Neuron (in vitro differentiated cells): ENCODE data around the gene TTR.

Experiments
- H2AFZ ChIP-seq: one replicate; pipeline ENCODE4 v1.6.1; 2013; ENCODE audit warnings: low read depth, mild to moderate bottlenecking, inconsistent platforms, low read length, moderate library complexity
- H3K27me3 ChIP-seq: one replicate; pipeline ENCODE4 v1.6.1; 2013; ENCODE audit warnings: low read length; ENCODE audit not compliant: insufficient read depth
- H3K36me3 ChIP-seq: one replicate; pipeline ENCODE4 v1.6.1; 2013; ENCODE audit warnings: low read length; ENCODE audit not compliant: insufficient read depth
- H3K4me1 ChIP-seq: one replicate; pipeline ENCODE4 v1.6.1; 2013; ENCODE audit warnings: low read length; ENCODE audit not compliant: insufficient read depth
- H3K4me3 ChIP-seq: 2 replicates; pipeline ENCODE4 v1.5.1; 2013; ENCODE audit warnings: mild to moderate bottlenecking, low read length, moderate library complexity
- H3K9me3 ChIP-seq: one replicate; pipeline ENCODE4 v1.6.1; 2013; ENCODE audit warnings: low read length

Gene TTR

DNA sequence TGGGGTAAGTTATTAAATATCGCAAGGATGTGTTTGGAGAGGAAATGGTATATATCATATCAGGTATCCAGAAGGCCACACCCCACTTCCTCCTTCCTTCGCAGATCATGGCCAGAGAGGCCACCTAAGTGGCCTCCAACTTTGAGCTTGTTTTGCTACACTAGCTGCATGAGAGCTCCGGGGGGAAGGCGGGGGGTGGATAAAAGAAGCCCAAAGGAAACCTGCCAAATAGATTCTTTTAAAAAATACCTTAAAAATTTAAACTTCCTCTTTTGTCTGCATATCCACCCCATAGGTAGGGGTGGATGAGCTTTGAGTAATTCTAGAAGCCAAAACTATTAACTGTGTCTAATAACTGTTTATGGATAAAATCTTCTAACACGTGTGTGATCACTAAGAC lies 5.7 kb upstream of the TTR start:
- peaks cover 2% of the 10 kb centered on the region for H3K9me3 ChIP-seq
- no peak overlapping the region for H2AFZ ChIP-seq
- no peaks in the 10 kb centered on the region for H3K27me3 ChIP-seq
- no peak overlapping the region for H3K4me3 ChIP-seq
- H3K36me3 ChIP-seq = no peaks in the 10 kb centered on the region
- H3K4me1 ChIP-seq = peaks cover 12% of the 10 kb centered on the region

DNA sequence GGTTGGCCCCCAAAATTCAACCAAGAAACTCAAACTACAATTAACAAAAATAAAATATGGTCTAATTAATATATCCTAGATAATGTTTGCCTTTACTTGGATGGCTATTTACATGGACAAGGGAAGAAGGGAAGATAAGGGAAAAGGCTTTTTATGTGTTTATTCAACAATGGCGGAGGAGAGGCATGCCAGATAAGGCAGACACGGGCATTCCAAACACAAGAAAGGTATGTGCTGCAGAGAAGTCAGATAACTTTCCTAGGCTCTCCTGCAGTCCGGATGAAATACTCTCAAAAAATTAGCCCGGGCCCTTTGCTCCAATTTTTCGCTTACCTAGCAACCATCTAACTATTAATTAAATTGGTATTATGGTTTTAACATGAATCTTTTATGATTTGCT lies 5.1 kb upstream of the TTR start:
- Histone ChIP-seq H3K4me3 (no peak overlapping the region), H2AFZ (no peak overlapping the region), H3K36me3 (no peaks in the 10 kb centered on the region), H3K4me1 (peaks cover 12% of the 10 kb centered on the region), H3K27me3 (no peaks in the 10 kb centered on the region), H3K9me3 (peaks cover 2% of the 10 kb centered on the region)

DNA sequence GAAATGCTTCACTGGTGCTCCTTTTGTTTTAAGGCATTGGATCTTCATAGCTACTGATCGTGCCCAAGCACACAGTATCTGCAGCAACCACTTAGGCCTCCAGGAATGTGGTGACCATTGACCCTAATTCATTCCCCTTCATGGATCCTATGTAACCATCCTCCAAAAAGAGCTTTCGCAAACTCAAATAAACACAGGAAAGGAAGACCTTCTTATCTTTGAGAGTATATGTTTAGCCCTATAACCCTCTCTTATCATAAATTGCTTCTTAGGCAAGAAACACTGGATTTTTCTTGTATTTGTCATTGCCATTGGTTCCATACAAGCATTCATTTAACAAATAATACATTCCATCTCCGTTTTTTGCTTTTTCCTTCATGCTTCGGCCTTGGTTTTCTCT lies 4.1 kb upstream of the TTR start:
- no peaks in the 10 kb centered on the region for H3K27me3 ChIP-seq
- no peaks in the 10 kb centered on the region for H3K36me3 ChIP-seq
- H3K9me3 ChIP-seq = peaks cover 2% of the 10 kb centered on the region
- no peak overlapping the region for H3K4me3 ChIP-seq
- no peak overlapping the region for H2AFZ ChIP-seq
- peaks cover 12% of the 10 kb centered on the region for H3K4me1 ChIP-seq

DNA sequence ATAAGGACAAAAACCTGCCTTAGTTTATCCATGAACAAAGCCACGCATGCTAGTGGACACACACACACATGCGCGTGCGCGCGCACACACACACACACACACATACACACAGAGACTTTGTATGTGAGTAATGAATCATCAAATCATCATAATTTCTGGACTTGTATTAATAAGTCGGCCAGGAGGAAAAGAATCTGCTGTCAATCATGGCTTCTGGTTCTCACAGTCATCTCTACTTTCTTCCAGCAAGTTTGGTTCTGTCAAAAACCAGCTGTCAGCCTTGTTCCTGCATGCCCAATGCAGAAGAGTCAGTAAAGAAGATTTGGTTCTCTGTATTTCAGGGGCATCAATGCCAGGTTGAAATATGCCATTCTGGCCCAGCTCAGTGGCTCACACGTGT lies 1.1 kb upstream of the TTR start:
- H3K9me3 ChIP-seq = peaks cover 2% of the 10 kb centered on the region
- H2AFZ ChIP-seq = no peak overlapping the region
- no peaks in the 10 kb centered on the region for H3K36me3 ChIP-seq
- peaks cover 19% of the 10 kb centered on the region for H3K4me1 ChIP-seq
- no peak overlapping the region for H3K4me3 ChIP-seq
- no peaks in the 10 kb centered on the region for H3K27me3 ChIP-seq

DNA sequence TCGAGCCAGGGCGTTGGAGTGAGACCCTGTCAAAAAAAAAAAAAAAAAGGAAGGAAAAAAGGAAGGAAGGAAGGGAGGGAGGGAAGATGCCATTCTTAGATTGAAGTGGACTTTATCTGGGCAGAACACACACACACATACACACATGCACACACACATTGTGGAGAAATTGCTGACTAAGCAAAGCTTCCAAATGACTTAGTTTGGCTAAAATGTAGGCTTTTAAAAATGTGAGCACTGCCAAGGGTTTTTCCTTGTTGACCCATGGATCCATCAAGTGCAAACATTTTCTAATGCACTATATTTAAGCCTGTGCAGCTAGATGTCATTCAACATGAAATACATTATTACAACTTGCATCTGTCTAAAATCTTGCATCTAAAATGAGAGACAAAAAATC lies 564 bp upstream of the TTR start:
- no peak overlapping the region for H2AFZ ChIP-seq
- H3K4me3 ChIP-seq = no peak overlapping the region
- no peaks in the 10 kb centered on the region for H3K36me3 ChIP-seq
- no peaks in the 10 kb centered on the region for H3K27me3 ChIP-seq
- H3K4me1 ChIP-seq = peaks cover 25% of the 10 kb centered on the region
- H3K9me3 ChIP-seq = peaks cover 2% of the 10 kb centered on the region

DNA sequence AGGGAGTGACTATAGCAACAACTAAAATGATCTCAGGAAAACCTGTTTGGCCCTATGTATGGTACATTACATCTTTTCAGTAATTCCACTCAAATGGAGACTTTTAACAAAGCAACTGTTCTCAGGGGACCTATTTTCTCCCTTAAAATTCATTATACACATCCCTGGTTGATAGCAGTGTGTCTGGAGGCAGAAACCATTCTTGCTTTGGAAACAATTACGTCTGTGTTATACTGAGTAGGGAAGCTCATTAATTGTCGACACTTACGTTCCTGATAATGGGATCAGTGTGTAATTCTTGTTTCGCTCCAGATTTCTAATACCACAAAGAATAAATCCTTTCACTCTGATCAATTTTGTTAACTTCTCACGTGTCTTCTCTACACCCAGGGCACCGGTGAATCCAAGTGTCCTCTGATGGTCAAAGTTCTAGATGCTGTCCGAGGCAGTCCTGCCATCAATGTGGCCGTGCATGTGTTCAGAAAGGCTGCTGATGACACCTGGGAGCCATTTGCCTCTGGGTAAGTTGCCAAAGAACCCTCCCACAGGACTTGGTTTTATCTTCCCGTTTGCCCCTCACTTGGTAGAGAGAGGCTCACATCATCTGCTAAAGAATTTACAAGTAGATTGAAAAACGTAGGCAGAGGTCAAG lies 955 bp downstream of the TTR start:
- H3K36me3 ChIP-seq = no peaks in the 10 kb centered on the region
- H3K9me3 ChIP-seq = peaks cover 2% of the 10 kb centered on the region
- peaks cover 20% of the 10 kb centered on the region for H3K4me1 ChIP-seq
- no peaks in the 10 kb centered on the region for H3K27me3 ChIP-seq
- H3K4me3 ChIP-seq = no peak overlapping the region
- H2AFZ ChIP-seq = no peak overlapping the region

DNA sequence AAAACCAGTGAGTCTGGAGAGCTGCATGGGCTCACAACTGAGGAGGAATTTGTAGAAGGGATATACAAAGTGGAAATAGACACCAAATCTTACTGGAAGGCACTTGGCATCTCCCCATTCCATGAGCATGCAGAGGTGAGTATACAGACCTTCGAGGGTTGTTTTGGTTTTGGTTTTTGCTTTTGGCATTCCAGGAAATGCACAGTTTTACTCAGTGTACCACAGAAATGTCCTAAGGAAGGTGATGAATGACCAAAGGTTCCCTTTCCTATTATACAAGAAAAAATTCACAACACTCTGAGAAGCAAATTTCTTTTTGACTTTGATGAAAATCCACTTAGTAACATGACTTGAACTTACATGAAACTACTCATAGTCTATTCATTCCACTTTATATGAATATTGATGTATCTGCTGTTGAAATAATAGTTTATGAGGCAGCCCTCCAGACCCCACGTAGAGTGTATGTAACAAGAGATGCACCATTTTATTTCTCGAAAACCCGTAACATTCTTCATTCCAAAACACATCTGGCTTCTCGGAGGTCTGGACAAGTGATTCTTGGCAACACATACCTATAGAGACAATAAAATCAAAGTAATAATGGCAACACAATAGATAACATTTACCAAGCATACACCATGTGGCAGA lies 3.6 kb downstream of the TTR start:
- Histone ChIP-seq H2AFZ (no peak overlapping the region), H3K36me3 (no peaks in the 10 kb centered on the region), H3K27me3 (no peaks in the 10 kb centered on the region), H3K4me3 (no peak overlapping the region), H3K9me3 (no peaks in the 10 kb centered on the region), H3K4me1 (peaks cover 19% of the 10 kb centered on the region)

DNA sequence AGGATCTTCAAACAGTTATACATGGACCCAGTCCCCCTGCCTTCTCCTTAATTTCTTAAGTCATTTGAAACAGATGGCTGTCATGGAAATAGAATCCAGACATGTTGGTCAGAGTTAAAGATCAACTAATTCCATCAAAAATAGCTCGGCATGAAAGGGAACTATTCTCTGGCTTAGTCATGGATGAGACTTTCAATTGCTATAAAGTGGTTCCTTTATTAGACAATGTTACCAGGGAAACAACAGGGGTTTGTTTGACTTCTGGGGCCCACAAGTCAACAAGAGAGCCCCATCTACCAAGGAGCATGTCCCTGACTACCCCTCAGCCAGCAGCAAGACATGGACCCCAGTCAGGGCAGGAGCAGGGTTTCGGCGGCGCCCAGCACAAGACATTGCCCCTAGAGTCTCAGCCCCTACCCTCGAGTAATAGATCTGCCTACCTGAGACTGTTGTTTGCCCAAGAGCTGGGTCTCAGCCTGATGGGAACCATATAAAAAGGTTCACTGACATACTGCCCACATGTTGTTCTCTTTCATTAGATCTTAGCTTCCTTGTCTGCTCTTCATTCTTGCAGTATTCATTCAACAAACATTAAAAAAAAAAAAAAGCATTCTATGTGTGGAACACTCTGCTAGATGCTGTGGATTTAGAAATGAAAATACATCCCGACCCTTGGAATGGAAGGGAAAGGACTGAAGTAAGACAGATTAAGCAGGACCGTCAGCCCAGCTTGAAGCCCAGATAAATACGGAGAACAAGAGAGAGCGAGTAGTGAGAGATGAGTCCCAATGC lies 4.6 kb downstream of the TTR start:
- Histone ChIP-seq H3K4me3 (no peak overlapping the region), H3K27me3 (no peaks in the 10 kb centered on the region), H3K9me3 (no peaks in the 10 kb centered on the region), H3K4me1 (peaks cover 19% of the 10 kb centered on the region), H2AFZ (no peak overlapping the region), H3K36me3 (no peaks in the 10 kb centered on the region)

DNA sequence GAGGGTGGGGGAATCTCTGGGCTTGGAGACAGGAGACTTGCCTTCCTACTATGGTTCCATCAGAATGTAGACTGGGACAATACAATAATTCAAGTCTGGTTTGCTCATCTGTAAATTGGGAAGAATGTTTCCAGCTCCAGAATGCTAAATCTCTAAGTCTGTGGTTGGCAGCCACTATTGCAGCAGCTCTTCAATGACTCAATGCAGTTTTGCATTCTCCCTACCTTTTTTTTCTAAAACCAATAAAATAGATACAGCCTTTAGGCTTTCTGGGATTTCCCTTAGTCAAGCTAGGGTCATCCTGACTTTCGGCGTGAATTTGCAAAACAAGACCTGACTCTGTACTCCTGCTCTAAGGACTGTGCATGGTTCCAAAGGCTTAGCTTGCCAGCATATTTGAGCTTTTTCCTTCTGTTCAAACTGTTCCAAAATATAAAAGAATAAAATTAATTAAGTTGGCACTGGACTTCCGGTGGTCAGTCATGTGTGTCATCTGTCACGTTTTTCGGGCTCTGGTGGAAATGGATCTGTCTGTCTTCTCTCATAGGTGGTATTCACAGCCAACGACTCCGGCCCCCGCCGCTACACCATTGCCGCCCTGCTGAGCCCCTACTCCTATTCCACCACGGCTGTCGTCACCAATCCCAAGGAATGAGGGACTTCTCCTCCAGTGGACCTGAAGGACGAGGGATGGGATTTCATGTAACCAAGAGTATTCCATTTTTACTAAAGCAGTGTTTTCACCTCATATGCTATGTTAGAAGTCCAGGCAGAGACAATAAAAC lies 6.5 kb downstream of the TTR start:
- Histone ChIP-seq H3K36me3 (no peaks in the 10 kb centered on the region), H3K27me3 (no peaks in the 10 kb centered on the region), H3K4me3 (no peak overlapping the region), H3K9me3 (no peaks in the 10 kb centered on the region), H3K4me1 (peaks cover 16% of the 10 kb centered on the region), H2AFZ (no peak overlapping the region)

DNA sequence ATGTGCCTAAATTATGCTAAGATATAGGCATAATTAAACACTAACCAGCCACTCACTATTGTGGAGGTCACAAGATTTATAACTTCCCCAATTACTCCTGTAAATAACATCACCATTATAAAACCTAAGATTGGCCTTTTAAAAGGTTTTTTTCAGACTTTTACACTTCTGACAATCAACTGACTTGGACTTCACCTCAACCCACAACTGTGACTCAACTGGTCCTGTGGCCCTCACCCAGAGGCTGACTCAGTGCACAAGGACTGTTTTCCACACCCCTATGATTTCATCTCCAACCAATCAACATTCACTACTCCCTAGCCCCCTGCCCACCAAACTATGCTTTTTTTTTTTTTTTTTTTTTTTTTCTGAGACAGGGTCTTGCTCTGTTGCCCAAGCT lies 11.6 kb downstream of the TTR start:
- Histone ChIP-seq H3K9me3 (no peaks in the 10 kb centered on the region), H2AFZ (no peak overlapping the region), H3K4me1 (no peaks in the 10 kb centered on the region), H3K4me3 (no peak overlapping the region), H3K27me3 (no peaks in the 10 kb centered on the region), H3K36me3 (no peaks in the 10 kb centered on the region)

DNA sequence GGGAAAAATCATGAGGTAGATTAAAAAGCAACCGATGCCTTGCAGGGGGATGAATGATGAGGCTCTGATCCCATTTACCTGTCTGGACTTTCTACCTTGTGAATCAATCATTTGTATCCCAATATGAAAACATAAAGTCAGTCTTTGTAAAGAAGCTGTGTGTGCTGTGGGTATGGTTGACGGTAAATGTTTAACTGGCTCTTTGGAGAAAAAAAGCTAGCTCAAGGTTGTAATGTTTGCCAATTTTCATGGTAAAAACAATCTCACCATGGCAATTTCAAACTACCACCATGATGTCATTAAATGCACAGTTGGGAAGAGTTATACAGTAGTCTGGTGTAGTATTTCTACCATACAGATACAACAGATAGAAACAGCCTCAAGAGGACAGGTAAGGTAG lies 14.6 kb downstream of the TTR start:
- Histone ChIP-seq H3K9me3 (no peaks in the 10 kb centered on the region), H3K4me3 (no peak overlapping the region), H2AFZ (no peak overlapping the region), H3K27me3 (no peaks in the 10 kb centered on the region), H3K36me3 (no peaks in the 10 kb centered on the region), H3K4me1 (no peaks in the 10 kb centered on the region)

DNA sequence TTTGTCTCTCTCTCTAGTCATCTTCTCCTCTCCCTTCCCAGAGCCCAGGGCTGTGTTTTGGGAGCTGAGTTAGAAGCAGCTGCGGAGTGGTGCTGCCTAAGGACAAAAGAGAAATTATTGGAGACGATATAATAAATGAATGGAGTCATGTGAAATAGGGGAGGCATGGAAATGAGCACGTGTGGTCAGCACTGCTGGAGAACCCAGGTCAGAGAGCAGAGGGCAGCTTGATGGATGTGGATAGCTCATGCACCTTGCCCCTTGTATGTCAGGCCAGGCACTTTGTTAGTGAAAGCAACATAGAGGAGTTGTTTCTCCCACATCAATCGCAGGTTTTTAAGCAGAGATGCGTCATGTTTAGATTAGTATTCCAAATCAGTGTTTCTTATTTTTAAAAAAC lies 15.7 kb downstream of the TTR start:
- H3K4me1 ChIP-seq = no peaks in the 10 kb centered on the region
- no peak overlapping the region for H3K4me3 ChIP-seq
- H3K36me3 ChIP-seq = no peaks in the 10 kb centered on the region
- H3K27me3 ChIP-seq = no peaks in the 10 kb centered on the region
- H3K9me3 ChIP-seq = no peaks in the 10 kb centered on the region
- H2AFZ ChIP-seq = no peak overlapping the region

DNA sequence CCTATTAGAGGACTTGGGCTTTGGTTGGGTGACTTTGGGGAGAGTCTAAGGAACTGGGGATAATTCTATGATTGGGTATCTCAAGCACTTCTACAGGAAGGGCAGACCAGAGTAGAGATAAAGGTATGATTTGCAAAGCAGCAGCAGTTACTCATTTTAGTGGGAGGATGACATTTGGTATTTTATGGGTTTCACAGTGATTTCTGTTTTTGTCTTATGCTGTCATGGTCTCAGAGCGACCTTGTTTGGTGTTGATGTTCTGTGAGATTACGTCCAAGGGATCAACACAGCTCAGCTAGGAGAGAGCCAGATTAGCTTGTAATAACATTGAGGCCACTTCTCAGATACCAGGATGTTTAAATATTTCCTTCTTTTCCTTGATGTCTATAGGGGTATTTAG lies 18.2 kb downstream of the TTR start:
- no peaks in the 10 kb centered on the region for H3K4me1 ChIP-seq
- H3K4me3 ChIP-seq = no peak overlapping the region
- H3K27me3 ChIP-seq = no peaks in the 10 kb centered on the region
- H3K9me3 ChIP-seq = no peaks in the 10 kb centered on the region
- H2AFZ ChIP-seq = no peak overlapping the region
- no peaks in the 10 kb centered on the region for H3K36me3 ChIP-seq
